Endothelial cell of umbilical vein (primary cell): ENCODE measurements around the gene POLR2J2. TPM values are rescaled to one million over a fixed set of nuclear protein-coding genes. Genes with fewer than 3 reads are reported as not detected.
"Not testable (repeated sequence)": the region's sequence is repeated elsewhere in the genome, so short reads cannot be mapped to it uniquely, and the experiment has no call there.

Experiments used
- BruUV-seq: library from RNA; stranded (reverse); fragments of 400-500 nt; replicated peaks from 2 replicates; lab custom pipeline; 2021; lab: Mats Ljungman, UMichigan
- CTCF ChIA-PET: fragments of 300-600, 350-600 bp; sonication (Branson Sonifier 250); formaldehyde crosslinking; loops from one replicate; lab custom pipeline; 2021; ENCODE audit warnings: antibody characterized with exemption, inconsistent platforms; lab: Charles Lee
- POLR2A ChIA-PET: fragments of 300-600, 350-600 bp; sonication (Branson Sonifier 250); formaldehyde crosslinking; loops from one replicate; lab custom pipeline; 2021; ENCODE audit warnings: antibody characterized with exemption, inconsistent platforms; lab: Charles Lee
- DNase-seq: peaks from one replicate; pipeline ENCODE4 v3.0.0-alpha.2; 2011; ENCODE audit warnings: low read depth, low spot score
- FAIRE-seq: peaks from 2 replicates; lab custom pipeline; 2011; peaks lifted over from hg19 to GRCh38; lab: Jason Lieb, UNC
- H2AFZ ChIP-seq: 2 replicates; pipeline ENCODE4 v1.6.0; 2012; ENCODE audit warnings: low read depth, low read length, control low read depth, inconsistent platforms
- H3K27ac ChIP-seq: 2 replicates; pipeline ENCODE4 v1.5.1; 2011; ENCODE audit warnings: low read depth, mild to moderate bottlenecking, control low read depth, low read length, moderate library complexity; ENCODE audit not compliant: insufficient read depth
- H3K27me3 ChIP-seq, 2 experiments: 2 replicates each; pipeline versions ENCODE4 v1.6.0 to v1.6.1; 2011; ENCODE audit warnings: low read length in 2 of 2, mixed read lengths in 1 of 2; ENCODE audit not compliant: control insufficient read depth in 2 of 2, insufficient read depth in 2 of 2
- H3K36me3 ChIP-seq, 2 experiments: 2 replicates in 1 of 2; 3 replicates in 1 of 2; pipeline ENCODE4 v1.5.1; 2011; ENCODE audit warnings: low read length in 2 of 2, mild to moderate bottlenecking in 1 of 2, moderate library complexity in 1 of 2; ENCODE audit not compliant: control insufficient read depth in 2 of 2, insufficient read depth in 2 of 2; ENCODE audit errors: extremely low read depth in 1 of 2
- H3K4me1 ChIP-seq: 3 replicates; pipeline ENCODE4 v1.5.1; 2011; ENCODE audit warnings: mild to moderate bottlenecking, low read length; ENCODE audit not compliant: control insufficient read depth, insufficient read depth; ENCODE audit errors: extremely low read depth
- H3K4me2 ChIP-seq: 2 replicates; pipeline ENCODE4 v1.6.1; 2011; ENCODE audit warnings: low read length, control low read depth, mixed read lengths; ENCODE audit not compliant: insufficient read depth
- H3K4me3 ChIP-seq, 3 experiments: fragments of 200-600 bp in 1 of 3; sonication (generic), shearing (Covaris generic) in 1 of 3; replicated peaks in 1 of 3; 2 replicates each; pipeline ENCODE4 v1.5.1; 2011 to 2016; ENCODE audit warnings: control low read depth in 3 of 3, low read length in 3 of 3, mild to moderate bottlenecking in 2 of 3, inconsistent platforms in 1 of 3, low read depth in 1 of 3, moderate library complexity in 1 of 3; ENCODE audit not compliant: insufficient read depth in 1 of 3
- H3K79me2 ChIP-seq: 2 replicates; pipeline ENCODE4 v1.6.0; 2012; ENCODE audit warnings: low read length, inconsistent platforms; ENCODE audit not compliant: control insufficient read depth, insufficient read depth
- H3K9ac ChIP-seq: replicated peaks from 2 replicates; pipeline ENCODE3; 2011; ENCODE audit warnings: low read length, control low read depth; ENCODE audit not compliant: insufficient read depth; ENCODE audit errors: extremely low read depth
- H3K9me1 ChIP-seq: replicated peaks from 3 replicates; pipeline ENCODE4 v1.6.0; 2011; ENCODE audit warnings: mild to moderate bottlenecking, low read length; ENCODE audit not compliant: control insufficient read depth, insufficient read depth; ENCODE audit errors: extremely low read depth
- H3K9me3 ChIP-seq: replicated peaks from 2 replicates; pipeline ENCODE4 v1.5.1; 2012; ENCODE audit warnings: low read length, inconsistent platforms; ENCODE audit not compliant: control insufficient read depth, insufficient read depth
- H4K20me1 ChIP-seq: replicated peaks from 2 replicates; pipeline ENCODE3; 2011; ENCODE audit warnings: mild to moderate bottlenecking, low read length; ENCODE audit not compliant: control insufficient read depth, insufficient read depth; ENCODE audit errors: extremely low read depth
- dilution Hi-C: fragments of 300-500 bp; cut with MboI; formaldehyde crosslinking; loops from one replicate; pipeline ENCODE4 v1.15.0; 2019; ENCODE audit warnings: low sequenced_read_pairs; ENCODE audit not compliant: extremely low pct_ligation_motif_present
- intact Hi-C: fragments of 100-400 bp; cut with micrococcal nuclease; formaldehyde crosslinking; loops from one replicate; pipeline ENCODE4 v1.10.0; 2022
- polyA plus RNA-seq, 4 experiments: library from polyadenylated mRNA; depleted of rRNA in 3 of 4; stranded (reverse) in 3 of 4; unstranded in 1 of 4; fragments of >200 nt; gene quantifications; 2 replicates each; pipeline versions ENCODE4 v1.2.1 to v1.2.3, GENCODE V29; 2011 to 2012; ENCODE audit warnings: missing spikeins in 1 of 4
- total RNA-seq: library from RNA; stranded (reverse); gene quantifications from 2 replicates; pipeline ENCODE4 v1.2.3, GENCODE V29; 2021

POLR2J2 gene
- total and polyA plus RNA-seq, 2 donors (not counting 3 experiments of a cell fraction or from before 2014, with no cell fraction given), result 1.3 to 21.3 TPM

DNA sequence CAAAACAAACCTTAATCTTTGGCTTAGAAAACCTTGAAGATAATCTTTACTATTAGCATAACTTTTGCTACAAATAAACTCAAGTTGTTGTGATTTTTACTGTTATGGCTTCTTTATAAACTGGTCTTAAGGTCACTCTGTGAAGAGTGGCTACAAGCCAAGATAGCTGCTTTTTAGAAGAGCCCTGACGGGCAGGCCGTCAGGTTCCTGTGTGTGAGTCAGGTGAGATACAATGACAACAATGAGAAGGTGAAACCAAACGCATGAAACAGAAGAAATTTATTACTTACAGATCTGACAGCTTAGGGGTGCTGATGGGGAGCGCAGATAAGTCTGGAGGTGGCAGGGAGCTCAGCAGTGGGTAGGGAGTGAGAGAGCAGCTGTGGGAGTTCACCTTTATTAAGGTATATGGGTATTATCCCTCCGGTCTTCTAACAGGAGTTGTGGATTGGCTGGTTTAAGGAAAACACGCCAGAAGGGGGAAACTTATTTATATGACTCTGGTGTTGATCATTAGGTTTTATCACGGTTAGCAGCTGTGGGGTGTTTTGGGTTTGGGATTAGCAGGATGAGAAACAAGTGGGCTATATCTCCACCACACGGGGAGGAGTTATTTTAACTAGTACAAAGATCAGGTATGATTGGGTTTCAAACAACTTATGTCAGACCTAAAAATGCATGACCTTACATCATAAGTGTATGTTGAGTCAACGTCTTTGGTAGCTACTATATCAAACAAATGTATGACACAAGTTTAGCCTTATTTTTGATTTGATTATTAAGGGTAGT, 27.7 kb upstream of the POLR2J2 start:
- intact Hi-C loops, POLR2A ChIA-PET, H3K36me3 ChIP-seq, H3K9me3 ChIP-seq, H3K9me1 ChIP-seq, H2AFZ ChIP-seq, H4K20me1 ChIP-seq, H3K9ac ChIP-seq, H3K4me1 ChIP-seq, DNase-seq, dilution Hi-C loops, H3K27ac ChIP-seq, BruUV-seq, CTCF ChIA-PET, H3K27me3 ChIP-seq, FAIRE-seq, H3K79me2 ChIP-seq, H3K4me3 ChIP-seq, H3K4me2 ChIP-seq: not testable (repeated sequence)

DNA sequence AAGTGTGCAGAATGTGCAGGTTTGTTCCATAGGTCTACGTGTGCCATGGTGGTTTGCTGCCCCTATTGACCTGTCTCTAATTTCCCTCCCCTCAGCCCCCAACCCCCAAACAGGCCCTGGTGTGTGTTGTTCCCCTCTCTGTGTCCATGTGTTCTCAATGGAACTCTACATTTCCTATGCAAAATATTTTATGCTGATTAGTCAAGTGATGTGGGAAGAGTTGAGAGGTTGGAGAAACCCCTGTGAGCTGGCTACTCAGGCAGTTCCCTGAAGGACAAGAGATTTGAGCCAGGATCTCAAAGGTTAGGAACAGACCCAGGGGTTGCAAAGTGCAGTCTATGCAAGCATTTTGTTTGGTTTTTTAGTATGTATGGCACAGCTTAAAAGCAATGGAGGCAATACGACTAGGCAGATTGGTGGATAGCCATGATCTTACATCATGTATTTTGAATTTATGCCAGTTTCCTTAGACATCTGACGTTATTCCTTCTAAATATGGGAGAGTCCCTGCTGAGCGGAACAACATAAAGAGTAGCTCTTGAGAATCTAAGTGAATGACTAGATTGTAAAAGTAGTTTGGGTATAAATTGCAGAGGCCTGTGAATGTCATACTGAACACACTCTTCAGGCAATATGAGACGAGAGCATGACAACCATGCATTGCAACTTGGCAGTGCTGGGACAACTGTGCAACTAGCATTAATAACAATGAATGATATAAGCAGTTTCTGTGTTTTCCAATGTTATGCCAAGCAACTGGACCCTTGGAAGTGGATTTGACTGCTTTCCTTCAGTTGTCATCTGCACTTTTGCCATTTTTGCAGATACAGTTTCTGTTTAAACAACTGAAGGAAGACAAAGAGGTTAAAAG, 26.4 kb upstream of the POLR2J2 start:
- H3K79me2 ChIP-seq, H4K20me1 ChIP-seq, POLR2A ChIA-PET, H3K4me3 ChIP-seq, H3K27ac ChIP-seq, intact Hi-C loops, DNase-seq, H3K9ac ChIP-seq, H3K9me3 ChIP-seq, H3K9me1 ChIP-seq, H2AFZ ChIP-seq, H3K27me3 ChIP-seq, BruUV-seq, CTCF ChIA-PET, FAIRE-seq, H3K4me1 ChIP-seq, H3K4me2 ChIP-seq, dilution Hi-C loops, H3K36me3 ChIP-seq: not testable (repeated sequence)

DNA sequence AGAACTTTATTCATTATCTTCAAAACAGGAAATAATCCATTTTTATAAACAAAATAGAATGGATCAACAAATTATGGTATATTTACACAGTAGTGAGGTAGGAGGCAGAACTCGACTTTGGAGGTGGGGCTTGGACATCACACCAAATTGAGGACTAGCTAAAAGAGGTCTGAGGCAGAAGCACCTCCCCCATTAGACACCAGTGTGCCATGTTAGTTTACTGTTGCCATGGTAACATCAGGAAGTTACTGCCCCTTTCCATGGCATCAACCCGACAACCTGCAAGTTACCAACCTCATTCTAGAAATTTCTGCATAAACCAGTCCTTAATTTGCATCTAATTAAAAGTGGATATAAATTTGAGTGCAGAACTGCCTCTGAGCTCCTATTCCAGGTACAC, 24.5 kb upstream of the POLR2J2 start:
- not testable (repeated sequence) for FAIRE-seq

DNA sequence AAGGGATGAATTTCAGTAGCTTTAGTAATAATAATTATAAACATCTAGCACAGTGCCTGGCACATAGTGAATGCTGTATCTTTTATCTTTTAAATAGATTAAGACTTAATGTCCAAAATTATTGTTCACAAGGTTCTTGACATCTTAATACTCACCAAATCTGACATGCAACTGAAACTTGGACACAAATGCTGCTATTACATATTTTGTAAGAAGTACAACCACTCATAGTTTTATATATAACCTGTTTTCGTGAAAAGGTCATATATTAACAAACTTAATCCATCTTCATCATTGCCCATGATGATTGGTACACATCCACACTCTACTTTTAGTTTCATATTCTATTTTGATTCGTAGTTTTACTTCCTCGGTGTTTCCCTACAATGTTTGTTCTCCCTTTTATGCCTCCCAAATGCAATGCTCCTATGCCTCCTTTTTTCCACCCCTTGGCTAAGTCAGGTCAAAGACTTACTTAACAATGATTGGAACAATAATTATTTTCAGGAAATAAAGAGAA, 23.6 kb upstream of the POLR2J2 start:
- H3K4me1 ChIP-seq, H3K79me2 ChIP-seq, H3K9ac ChIP-seq, DNase-seq, H3K36me3 ChIP-seq, H3K9me1 ChIP-seq, dilution Hi-C loops, BruUV-seq, H3K27me3 ChIP-seq, H3K27ac ChIP-seq, H2AFZ ChIP-seq, H4K20me1 ChIP-seq, H3K9me3 ChIP-seq, H3K4me2 ChIP-seq, FAIRE-seq, H3K4me3 ChIP-seq, intact Hi-C loops, CTCF ChIA-PET, POLR2A ChIA-PET: not testable (repeated sequence)

More for the DNA sequence above, 24.5 kb upstream of the POLR2J2 start:
- H4K20me1 ChIP-seq, H3K36me3 ChIP-seq, BruUV-seq, H3K27me3 ChIP-seq, intact Hi-C loops, dilution Hi-C loops, H2AFZ ChIP-seq, H3K9me1 ChIP-seq, H3K9ac ChIP-seq, H3K4me2 ChIP-seq, H3K4me3 ChIP-seq, H3K9me3 ChIP-seq, H3K4me1 ChIP-seq, H3K79me2 ChIP-seq, POLR2A ChIA-PET, CTCF ChIA-PET, H3K27ac ChIP-seq, DNase-seq: not testable (repeated sequence)
